ENCODE measurements around the gene PAX1. TPM values are rescaled to one million over a fixed set of nuclear protein-coding genes. Genes with fewer than 3 reads are reported as not detected.
A peak's percentile ranks its signal among the peaks of the same experiment; 100 is the strongest.

PAX1 gene
- total RNA-seq, 1 donor from 2014 or later: not detected

- Mint-ChIP-seq H3K27ac (ENCODE audit: unreplicated experiment) (no peak overlapping the region), H3K27me3 (ENCODE audit: low read depth) (peaks cover 91% of the 10 kb centered on the region), H3K9me3 (ENCODE audit: low read depth) (no peaks in the 10 kb centered on the region), H3K4me1 (ENCODE audit: low read depth) (peaks cover 10% of the 10 kb centered on the region), H3K4me3 (ENCODE audit: unreplicated experiment) (no peak overlapping the region), H3K36me3 (ENCODE audit: low read depth) (peaks cover 2% of the 10 kb centered on the region)
- TF ChIP-seq, protein P1, sequence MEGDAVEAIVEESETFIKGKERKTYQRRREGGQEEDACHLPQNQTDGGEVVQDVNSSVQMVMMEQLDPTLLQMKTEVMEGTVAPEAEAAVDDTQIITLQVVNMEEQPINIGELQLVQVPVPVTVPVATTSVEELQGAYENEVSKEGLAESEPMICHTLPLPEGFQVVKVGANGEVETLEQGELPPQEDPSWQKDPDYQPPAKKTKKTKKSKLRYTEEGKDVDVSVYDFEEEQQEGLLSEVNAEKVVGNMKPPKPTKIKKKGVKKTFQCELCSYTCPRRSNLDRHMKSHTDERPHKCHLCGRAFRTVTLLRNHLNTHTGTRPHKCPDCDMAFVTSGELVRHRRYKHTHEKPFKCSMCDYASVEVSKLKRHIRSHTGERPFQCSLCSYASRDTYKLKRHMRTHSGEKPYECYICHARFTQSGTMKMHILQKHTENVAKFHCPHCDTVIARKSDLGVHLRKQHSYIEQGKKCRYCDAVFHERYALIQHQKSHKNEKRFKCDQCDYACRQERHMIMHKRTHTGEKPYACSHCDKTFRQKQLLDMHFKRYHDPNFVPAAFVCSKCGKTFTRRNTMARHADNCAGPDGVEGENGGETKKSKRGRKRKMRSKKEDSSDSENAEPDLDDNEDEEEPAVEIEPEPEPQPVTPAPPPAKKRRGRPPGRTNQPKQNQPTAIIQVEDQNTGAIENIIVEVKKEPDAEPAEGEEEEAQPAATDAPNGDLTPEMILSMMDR (IDR thresholded peaks at IDR 0.05): no peak
- no peak for DNase-seq (ENCODE audit: low spot score)
These were observed 1.6 kb upstream of the PAX1 start for GRCh38 chr20:21703717-21704407.

- Mint-ChIP-seq H3K36me3 (ENCODE audit: low read depth) (peaks cover 2% of the 10 kb centered on the region), H3K9me3 (ENCODE audit: low read depth) (no peaks in the 10 kb centered on the region), H3K4me1 (ENCODE audit: low read depth) (peaks cover 10% of the 10 kb centered on the region), H3K27ac (ENCODE audit: unreplicated experiment) (no peak overlapping the region), H3K4me3 (ENCODE audit: unreplicated experiment) (peak overlapping the region; percentile 33), H3K27me3 (ENCODE audit: low read depth) (peaks cover 89% of the 10 kb centered on the region)
- TF ChIP-seq, protein P1 (IDR thresholded peaks at IDR 0.05): no peak
- no peak for DNase-seq (ENCODE audit: low spot score)
These were observed 767 bp upstream of the PAX1 start for GRCh38 chr20:21704408-21705385.

- Mint-ChIP-seq H3K27ac (ENCODE audit: unreplicated experiment) (no peak overlapping the region), H3K4me1 (ENCODE audit: low read depth) (peaks cover 10% of the 10 kb centered on the region), H3K36me3 (ENCODE audit: low read depth) (peaks cover 2% of the 10 kb centered on the region), H3K9me3 (ENCODE audit: low read depth) (no peaks in the 10 kb centered on the region), H3K4me3 (ENCODE audit: unreplicated experiment) (no peak overlapping the region), H3K27me3 (ENCODE audit: low read depth) (peaks cover 81% of the 10 kb centered on the region)
- TF ChIP-seq, protein P1 (IDR thresholded peaks at IDR 0.05): no peak
- DNase-seq (ENCODE audit: low spot score): no peak
These were observed 1.1 kb downstream of the PAX1 start for GRCh38 chr20:21706261-21707195.

DNA sequence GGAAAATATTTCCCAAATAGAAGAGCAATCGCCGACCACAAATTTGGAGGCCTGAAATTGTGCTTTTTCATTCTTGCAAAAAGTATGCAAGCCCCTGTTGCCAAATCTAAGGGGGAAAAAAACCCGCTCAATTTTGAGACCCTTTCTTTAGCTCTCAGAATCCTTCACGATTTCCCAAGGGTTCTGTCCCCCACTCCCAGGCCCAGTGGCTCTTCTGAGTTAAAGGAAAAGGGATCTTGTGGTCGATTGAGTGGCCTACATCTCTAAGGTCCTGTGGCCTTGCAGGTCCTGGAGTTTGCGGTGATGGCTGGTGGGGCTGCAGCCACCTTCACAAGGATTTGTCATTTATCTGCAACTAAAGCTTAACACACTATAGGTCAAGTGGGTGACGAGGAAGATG is 1.8 kb downstream of the PAX1 start:
- Mint-ChIP-seq H3K27ac (ENCODE audit: unreplicated experiment) (no peak overlapping the region), H3K9me3 (ENCODE audit: low read depth) (no peaks in the 10 kb centered on the region), H3K4me3 (ENCODE audit: unreplicated experiment) (no peak overlapping the region), H3K36me3 (ENCODE audit: low read depth) (no peaks in the 10 kb centered on the region), H3K4me1 (ENCODE audit: low read depth) (peaks cover 10% of the 10 kb centered on the region), H3K27me3 (ENCODE audit: low read depth) (peaks cover 77% of the 10 kb centered on the region)
- TF ChIP-seq, protein P1 (IDR thresholded peaks at IDR 0.05): no peak
- no peak for DNase-seq (ENCODE audit: low spot score)
